ENCODE data around the gene CLMN. TPM values are rescaled to one million over a fixed set of nuclear protein-coding genes. Genes with fewer than 3 reads are reported as not detected.

The CLMN gene
- total and polyA plus RNA-seq, 2 of the 4 experiments (the other 2 are of a cell fraction), result 0.10 to 0.18 TPM

DNA sequence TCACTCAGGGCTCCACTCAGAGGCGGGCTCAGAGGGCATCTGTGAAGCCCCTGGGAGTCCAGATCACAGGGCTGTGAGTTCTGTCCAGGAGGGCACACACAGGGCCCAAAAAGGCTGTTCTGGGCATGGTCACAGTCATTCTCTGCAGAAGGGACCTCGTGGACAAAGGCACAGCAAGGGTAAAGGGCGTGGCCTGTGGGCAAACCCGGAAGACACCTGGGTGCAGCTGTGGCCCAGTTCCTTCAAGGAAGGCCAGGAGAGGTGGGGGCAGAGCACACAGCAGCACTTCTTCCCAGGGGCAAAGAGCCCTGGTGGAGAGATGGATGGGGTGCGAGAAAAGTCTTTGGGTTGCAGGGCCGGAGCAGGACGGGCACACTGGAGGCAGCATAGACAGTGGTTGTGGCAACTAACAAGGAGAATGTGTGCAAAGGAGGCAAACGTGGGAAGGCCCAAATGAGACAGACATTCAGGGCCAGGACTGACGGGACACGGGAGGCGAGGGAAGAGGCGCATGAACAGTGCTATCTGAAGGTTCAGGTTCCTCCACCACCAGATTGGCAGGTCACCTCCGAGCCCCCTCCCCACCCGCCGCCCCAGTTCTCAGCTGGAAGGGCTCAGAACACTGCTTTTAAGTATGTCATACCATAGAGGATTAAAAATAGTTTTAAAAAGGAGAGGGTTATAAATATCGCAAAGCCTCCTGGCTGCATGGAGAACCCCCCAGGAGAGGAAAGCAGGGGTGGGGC, 8.9 kb downstream of the CLMN start:
- TF ChIP-seq, protein P1, sequence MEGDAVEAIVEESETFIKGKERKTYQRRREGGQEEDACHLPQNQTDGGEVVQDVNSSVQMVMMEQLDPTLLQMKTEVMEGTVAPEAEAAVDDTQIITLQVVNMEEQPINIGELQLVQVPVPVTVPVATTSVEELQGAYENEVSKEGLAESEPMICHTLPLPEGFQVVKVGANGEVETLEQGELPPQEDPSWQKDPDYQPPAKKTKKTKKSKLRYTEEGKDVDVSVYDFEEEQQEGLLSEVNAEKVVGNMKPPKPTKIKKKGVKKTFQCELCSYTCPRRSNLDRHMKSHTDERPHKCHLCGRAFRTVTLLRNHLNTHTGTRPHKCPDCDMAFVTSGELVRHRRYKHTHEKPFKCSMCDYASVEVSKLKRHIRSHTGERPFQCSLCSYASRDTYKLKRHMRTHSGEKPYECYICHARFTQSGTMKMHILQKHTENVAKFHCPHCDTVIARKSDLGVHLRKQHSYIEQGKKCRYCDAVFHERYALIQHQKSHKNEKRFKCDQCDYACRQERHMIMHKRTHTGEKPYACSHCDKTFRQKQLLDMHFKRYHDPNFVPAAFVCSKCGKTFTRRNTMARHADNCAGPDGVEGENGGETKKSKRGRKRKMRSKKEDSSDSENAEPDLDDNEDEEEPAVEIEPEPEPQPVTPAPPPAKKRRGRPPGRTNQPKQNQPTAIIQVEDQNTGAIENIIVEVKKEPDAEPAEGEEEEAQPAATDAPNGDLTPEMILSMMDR (conservative IDR thresholded peaks at IDR 0.05; ENCODE audit: low read depth, low read length), result no peak
- TF ChIP-seq FOS (IDR thresholded peaks at IDR 0.05; ENCODE audit: low read depth, low read length) (no peak), MAFK (IDR thresholded peaks at IDR 0.05; ENCODE audit: low read depth, low read length) (no peak)
- TF ChIP-seq, protein P2, sequence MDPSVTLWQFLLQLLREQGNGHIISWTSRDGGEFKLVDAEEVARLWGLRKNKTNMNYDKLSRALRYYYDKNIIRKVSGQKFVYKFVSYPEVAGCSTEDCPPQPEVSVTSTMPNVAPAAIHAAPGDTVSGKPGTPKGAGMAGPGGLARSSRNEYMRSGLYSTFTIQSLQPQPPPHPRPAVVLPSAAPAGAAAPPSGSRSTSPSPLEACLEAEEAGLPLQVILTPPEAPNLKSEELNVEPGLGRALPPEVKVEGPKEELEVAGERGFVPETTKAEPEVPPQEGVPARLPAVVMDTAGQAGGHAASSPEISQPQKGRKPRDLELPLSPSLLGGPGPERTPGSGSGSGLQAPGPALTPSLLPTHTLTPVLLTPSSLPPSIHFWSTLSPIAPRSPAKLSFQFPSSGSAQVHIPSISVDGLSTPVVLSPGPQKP (IDR thresholded peaks at IDR 0.05; ENCODE audit: borderline replicate concordance, low read depth, low read length), result no peak
- in situ Hi-C loops (cut with MboI; ENCODE audit: low sequenced_read_pairs), result no loop called here

More for the DNA sequence above, 8.9 kb downstream of the CLMN start:
- BruUV-seq (replicated peaks), result no TSS peak
- Histone ChIP-seq H3K9me1 (ENCODE audit: insufficient read depth, low read length) (no peaks in the 10 kb centered on the region), H4K8ac (ENCODE audit: low read depth in 2 of 2, low read length in 2 of 2) (no peak overlapping the region), H2BK20ac (ENCODE audit: low read depth, low read length) (no peak overlapping the region), H3K27ac (ENCODE audit: insufficient read depth, low read length) (no peak overlapping the region), H2AFZ (replicated peaks; ENCODE audit: low read length, poor library complexity) (no peak overlapping the region), H2AK5ac (ENCODE audit: low read depth, low read length) (no peak overlapping the region), H4K91ac (ENCODE audit: insufficient read depth, low read depth, low read length) (no peak overlapping the region), H3K36me3 (ENCODE audit: control insufficient read depth, insufficient read depth, low read length) (no peaks in the 10 kb centered on the region), H3K79me1 (ENCODE audit: low read depth in 1 of 2, low read length in 2 of 2) (no peaks in the 10 kb centered on the region), H2BK120ac (ENCODE audit: low read depth, low read length) (no peak overlapping the region), H4K5ac (ENCODE audit: low read depth, low read length) (no peak overlapping the region), H2AK9ac (replicated peaks; ENCODE audit: low read depth, low read length, poor library complexity) (no peak overlapping the region), H2BK5ac (ENCODE audit: low read depth, low read length, poor library complexity, severe bottlenecking) (no peak overlapping the region), H3K27me3 (ENCODE audit: control insufficient read depth, insufficient read depth, low read length) (peaks cover 9% of the 10 kb centered on the region; the same call in 1 of the 2 replicates), H3K4ac (ENCODE audit: low read depth, low read length) (no peak overlapping the region), H3K9ac (ENCODE audit: low read depth, low read length) (no peak overlapping the region), H2BK15ac (ENCODE audit: low read depth, low read length) (no peak overlapping the region), H3K14ac (replicated peaks; ENCODE audit: low read depth, low read length) (no peak overlapping the region), H3K4me1 (ENCODE audit: control insufficient read depth, insufficient read depth, low read length) (peaks cover 2% of the 10 kb centered on the region; the same call in 1 of the 2 replicates), H4K20me1 (ENCODE audit: insufficient read depth, low read length) (no peaks in the 10 kb centered on the region), H3K18ac (ENCODE audit: low read depth, low read length) (no peak overlapping the region), H3K4me3 (ENCODE audit: insufficient read depth, low read depth, low read length) (no peak overlapping the region), H3K9me3 (ENCODE audit: control insufficient read depth, insufficient read depth, low read length) (no peaks in the 10 kb centered on the region; the same call in 1 of the 2 replicates), H3K56ac (ENCODE audit: extremely low read depth, insufficient read depth, low read length) (no peak overlapping the region), H3K4me2 (ENCODE audit: low read depth, low read length) (no peak overlapping the region), H3K23ac (ENCODE audit: low read depth, low read length) (no peak overlapping the region)
- intact Hi-C loops (cut with micrococcal nuclease) (no loop called here), dilution Hi-C loops (cut with HindIII; ENCODE audit: low sequenced_read_pairs, unreplicated experiment) (no loop called here)
- POLR2A ChIA-PET (ENCODE audit: unreplicated experiment), result no interaction called here
- ATAC-seq (ENCODE audit: low read depth) (no peak), DNase-seq (no peak)
- CTCF ChIA-PET, result no interaction called here
- WGBS, 2 experiments (ENCODE audit: extremely low coverage in 2 of 2, insufficient read length in 1 of 2), result 66% methylated on average over 7 of the region's 16 CpGs; no CpG with 5 or more reads in 1 of the 2 experiments

Measured in IMR-90 (cell line).